T-helper 17 cell (primary cell): ENCODE measurements around the gene EMD. TPM values are rescaled to one million over a fixed set of nuclear protein-coding genes. Genes with fewer than 3 reads are reported as not detected.

ENCODE experiments used
- ATAC-seq: fragments of 150-1000 bp; cut with Tn5 transposase; 2 replicates; pipeline ENCODE4 v1.10.0; 2021; ENCODE audit warnings: mild to moderate bottlenecking, moderate library complexity
- DNase-seq, 3 donors: peaks; one replicate each; pipeline versions ENCODE4 v3.0.0 to v3.0.0-alpha.2; 2020 to 2021
- H3K9me3 ChIP-seq: one replicate; pipeline ENCODE4 v1.7.0; 2013; ENCODE audit warnings: low read length, mild to moderate bottlenecking; ENCODE audit not compliant: control insufficient read depth, poor library complexity, severe bottlenecking
- H3K27ac Mint-ChIP-seq: one replicate; pipeline ENCODE4 v1.8.0; 2022; ENCODE audit warnings: mild to moderate bottlenecking, moderate library complexity, mixed read lengths
- H3K27me3 Mint-ChIP-seq: one replicate; pipeline ENCODE4 v1.8.0; 2022; ENCODE audit warnings: mixed read lengths
- H3K36me3 Mint-ChIP-seq: one replicate; pipeline ENCODE4 v1.8.0; 2022; ENCODE audit warnings: low read depth, mixed read lengths
- H3K4me1 Mint-ChIP-seq: one replicate; pipeline ENCODE4 v1.8.0; 2022; ENCODE audit warnings: mild to moderate bottlenecking, mixed read lengths
- H3K4me3 Mint-ChIP-seq: one replicate; pipeline ENCODE4 v1.8.0; 2022; ENCODE audit warnings: mild to moderate bottlenecking, moderate library complexity, mixed read lengths
- total RNA-seq, 4 donors: library from RNA in 2 of 4; stranded (reverse) in 2 of 4; gene quantifications; one replicate each; pipeline ENCODE4 v1.2.3 and lab custom pipeline; 2022 to 2026

The EMD gene
- total RNA-seq, 2 donors from 2014 or later: 121 to 132 TPM

- peak overlapping the region; percentile 79 for H3K27ac Mint-ChIP-seq
- peak; percentile 63 for ATAC-seq
- no peaks in the 10 kb centered on the region for H3K27me3 Mint-ChIP-seq
Measured at GRCh38 chrX:154411981-154412340, 32.9 kb downstream of the EMD start.

GRCh38 chrX:154412468-154412867 is 33.4 kb downstream of the EMD start:
- peak in 1 of 3 donors; percentile 15 for DNase-seq
- no peaks in the 10 kb centered on the region for H3K9me3 ChIP-seq
- no peaks in the 10 kb centered on the region for H3K27me3 Mint-ChIP-seq
- peak; percentile 66 for ATAC-seq
- peak overlapping the region; percentile 79 for H3K27ac Mint-ChIP-seq
- peak overlapping the region; percentile 82 for H3K4me3 Mint-ChIP-seq
- no peaks in the 10 kb centered on the region for H3K36me3 Mint-ChIP-seq
- H3K4me1 Mint-ChIP-seq: peaks cover 7% of the 10 kb centered on the region

More at GRCh38 chrX:154411981-154412340, 32.9 kb downstream of the EMD start:
- peak overlapping the region; percentile 82 for H3K4me3 Mint-ChIP-seq
- H3K9me3 ChIP-seq: no peaks in the 10 kb centered on the region
- H3K4me1 Mint-ChIP-seq: peaks cover 7% of the 10 kb centered on the region
- no peaks in the 10 kb centered on the region for H3K36me3 Mint-ChIP-seq
- peak in 2 of 3 donors; percentile 20 to 21 for DNase-seq

- H3K27me3 Mint-ChIP-seq: no peaks in the 10 kb centered on the region
- no peaks in the 10 kb centered on the region for H3K9me3 ChIP-seq
- H3K27ac Mint-ChIP-seq: peak overlapping the region; percentile 79
- no peak for ATAC-seq
- peaks cover 7% of the 10 kb centered on the region for H3K4me1 Mint-ChIP-seq
- peak overlapping the region; percentile 82 for H3K4me3 Mint-ChIP-seq
- no peak for DNase-seq
- no peaks in the 10 kb centered on the region for H3K36me3 Mint-ChIP-seq
Measured at GRCh38 chrX:154413142-154413541, 34.0 kb downstream of the EMD start.

DNA sequence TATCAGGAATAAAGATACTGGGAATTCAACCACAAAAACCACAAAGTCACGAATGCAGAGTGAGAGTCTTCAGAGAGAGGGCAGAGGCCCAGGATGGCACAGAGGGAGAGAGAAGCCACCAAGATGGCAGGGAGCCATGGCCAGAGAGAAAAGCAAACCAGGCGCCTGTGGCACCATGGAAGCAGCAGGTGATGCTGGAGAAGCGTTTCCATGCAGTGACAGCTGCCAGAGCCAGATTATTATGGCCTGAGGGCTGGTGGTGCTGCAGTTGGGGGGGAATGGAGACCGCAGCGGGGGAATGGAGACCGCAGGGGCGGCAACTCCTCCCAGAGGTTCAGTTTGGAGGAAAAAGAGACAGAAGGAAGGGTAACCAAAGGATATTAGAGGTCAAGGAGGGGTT is 38.1 kb downstream of the EMD start:
- Mint-ChIP-seq H3K27ac (peak overlapping the region; percentile 68), H3K36me3 (no peaks in the 10 kb centered on the region)

DNA sequence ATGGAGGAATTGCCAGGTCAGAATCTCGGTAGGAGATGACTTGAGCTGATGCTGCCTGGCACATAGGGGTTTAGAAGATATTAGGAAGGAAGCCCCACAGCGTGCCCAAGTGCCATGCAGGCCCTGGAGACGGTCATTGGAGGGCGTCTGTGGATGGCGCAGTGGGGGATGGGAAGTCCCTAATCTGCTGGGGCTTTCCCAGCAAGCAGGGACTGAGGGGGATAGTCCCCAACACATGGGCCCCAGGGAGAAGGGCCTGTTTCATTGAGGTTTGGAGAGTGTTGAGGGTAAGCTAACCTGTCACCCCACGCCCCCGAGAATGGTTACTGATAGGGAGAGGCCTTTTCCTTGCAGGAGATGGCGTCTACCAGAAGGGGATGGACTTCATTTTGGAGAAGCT is 40.1 kb downstream of the EMD start:
- H3K9me3 ChIP-seq: no peaks in the 10 kb centered on the region
- Mint-ChIP-seq H3K4me3 (no peak overlapping the region), H3K27ac (no peak overlapping the region), H3K27me3 (no peaks in the 10 kb centered on the region), H3K36me3 (no peaks in the 10 kb centered on the region), H3K4me1 (peaks cover 2% of the 10 kb centered on the region)
- ATAC-seq (no peak), DNase-seq (no peak)

More for the DNA sequence above, 38.1 kb downstream of the EMD start:
- H3K9me3 ChIP-seq: no peaks in the 10 kb centered on the region
- Mint-ChIP-seq H3K4me3 (no peak overlapping the region), H3K4me1 (peaks cover 4% of the 10 kb centered on the region), H3K27me3 (no peaks in the 10 kb centered on the region)
- ATAC-seq (no peak), DNase-seq (no peak)

DNA sequence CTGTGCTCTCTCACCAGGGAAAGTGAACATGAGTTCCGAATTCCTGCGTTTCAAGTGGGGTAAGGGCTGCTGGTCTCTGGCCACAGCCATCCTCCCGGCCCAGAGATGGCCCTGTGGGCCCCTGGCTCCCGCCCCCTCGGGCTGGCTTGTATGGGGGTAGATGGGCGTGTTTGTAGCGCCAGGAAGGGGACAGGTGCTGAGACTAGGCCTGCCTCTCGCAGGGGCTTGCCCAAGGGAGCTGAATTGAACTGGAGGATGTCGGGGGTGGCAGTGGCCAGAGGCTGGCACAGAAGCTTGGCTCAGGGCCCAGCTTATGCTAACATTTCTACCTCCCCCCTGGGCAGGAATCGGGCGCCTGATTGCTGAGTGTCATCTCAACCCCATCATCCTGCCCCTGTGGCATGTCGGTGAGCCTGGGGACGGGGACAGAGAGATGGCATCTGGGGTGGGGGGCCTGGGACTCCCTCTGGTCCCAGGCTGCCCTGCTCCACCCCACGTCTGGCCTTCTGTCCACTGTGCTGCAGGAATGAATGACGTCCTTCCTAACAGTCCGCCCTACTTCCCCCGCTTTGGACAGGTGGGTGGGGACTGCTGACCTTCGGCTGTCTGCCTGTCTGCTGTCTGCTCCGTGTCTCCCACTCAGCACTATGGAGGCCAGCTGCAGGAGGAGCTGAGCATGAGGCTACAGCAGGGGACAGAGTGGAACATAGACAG is 40.8 kb downstream of the EMD start:
- ATAC-seq (no peak), DNase-seq (no peak)
- H3K4me1 Mint-ChIP-seq: peaks cover 2% of the 10 kb centered on the region

GRCh38 chrX:154420402-154420756 is 41.3 kb downstream of the EMD start:
- no peak for ATAC-seq
- Mint-ChIP-seq H3K36me3 (no peaks in the 10 kb centered on the region), H3K4me3 (no peak overlapping the region), H3K4me1 (peaks cover 2% of the 10 kb centered on the region), H3K27ac (no peak overlapping the region), H3K27me3 (no peaks in the 10 kb centered on the region)
- no peak for DNase-seq
- no peaks in the 10 kb centered on the region for H3K9me3 ChIP-seq

More for the DNA sequence above, 40.8 kb downstream of the EMD start:
- H3K4me3 Mint-ChIP-seq: no peak overlapping the region
- no peak overlapping the region for H3K27ac Mint-ChIP-seq
- H3K27me3 Mint-ChIP-seq: no peaks in the 10 kb centered on the region
- no peaks in the 10 kb centered on the region for H3K36me3 Mint-ChIP-seq
- no peaks in the 10 kb centered on the region for H3K9me3 ChIP-seq

- Mint-ChIP-seq H3K4me1 (peaks cover 20% of the 10 kb centered on the region), H3K27ac (peak overlapping the region; percentile 51), H3K27me3 (no peaks in the 10 kb centered on the region), H3K36me3 (no peaks in the 10 kb centered on the region), H3K4me3 (no peak overlapping the region)
- ATAC-seq: no peak
- H3K9me3 ChIP-seq: no peaks in the 10 kb centered on the region
- no peak for DNase-seq
Measured at GRCh38 chrX:154426916-154427770, 48.0 kb downstream of the EMD start.

DNA sequence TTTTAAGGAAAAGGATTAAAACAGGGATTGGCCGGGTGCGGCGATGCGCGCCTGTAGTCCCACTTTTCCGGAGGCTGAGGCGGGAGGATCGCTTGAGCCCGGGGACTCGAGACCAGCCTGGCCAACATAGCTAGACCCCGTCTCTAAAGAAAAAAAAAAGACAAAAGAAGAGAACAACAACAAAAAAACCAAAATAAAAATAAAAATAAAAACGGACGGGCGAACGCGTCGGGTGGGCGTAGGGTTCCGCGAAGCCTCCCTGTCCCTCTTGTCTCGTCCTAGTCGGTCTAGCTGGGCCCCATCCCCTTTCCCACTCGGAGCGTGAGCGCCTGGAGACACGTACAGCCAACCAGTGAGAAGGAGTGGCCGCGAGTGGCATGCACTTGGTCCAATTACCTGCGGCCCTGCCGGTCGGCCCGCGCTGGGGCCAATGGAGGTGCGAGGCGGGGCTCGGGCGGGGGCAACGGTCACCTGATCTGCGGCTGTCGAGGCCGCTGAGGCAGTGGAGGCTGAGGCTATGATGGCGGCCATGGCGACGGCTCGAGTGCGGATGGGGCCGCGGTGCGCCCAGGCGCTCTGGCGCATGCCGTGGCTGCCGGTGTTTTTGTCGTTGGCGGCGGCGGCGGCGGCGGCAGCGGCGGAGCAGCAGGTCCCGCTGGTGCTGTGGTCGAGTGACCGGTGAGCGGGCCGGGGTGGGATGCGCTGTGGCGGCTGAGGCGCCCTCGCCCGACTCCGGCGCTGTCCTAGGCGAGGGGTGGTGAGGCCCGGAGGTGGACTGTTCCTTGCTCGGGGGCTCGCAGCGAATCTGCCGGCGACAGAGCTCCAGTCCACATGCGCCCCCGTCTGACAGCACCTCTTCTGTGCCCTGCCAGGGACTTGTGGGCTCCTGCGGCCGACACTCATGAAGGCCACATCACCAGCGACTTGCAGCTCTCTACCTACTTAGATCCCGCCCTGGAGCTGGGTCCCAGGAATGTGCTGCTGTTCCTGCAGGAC is 49.4 kb downstream of the EMD start, which contains the start of gene ATP6AP1:
Gene ATP6AP1 (plus strand): TSS at position 502 of the 996 bp plus-strand sequence. CDS start 16 bp downstream, at position 518.
- H3K9me3 ChIP-seq: no peaks in the 10 kb centered on the region
- ATAC-seq (peak; percentile 98), DNase-seq (peak; percentile 76 to 82 (median 78))
- peak within 1 kb of the TSS; percentile 87 for H3K4me3 Mint-ChIP-seq
- H3K36me3 Mint-ChIP-seq: no peaks in the 10 kb centered on the region
- peak within 1 kb of the TSS; percentile 90 for H3K27ac Mint-ChIP-seq
- no peaks in the 10 kb centered on the region for H3K27me3 Mint-ChIP-seq
- H3K4me1 Mint-ChIP-seq: peaks cover 20% of the 10 kb centered on the region

- ATAC-seq: no peak
- Mint-ChIP-seq H3K36me3 (no peaks in the 10 kb centered on the region), H3K4me3 (peak overlapping the region; percentile 87), H3K27ac (peak overlapping the region; percentile 63), H3K27me3 (no peaks in the 10 kb centered on the region), H3K4me1 (peaks cover 18% of the 10 kb centered on the region)
- no peak for DNase-seq
- H3K9me3 ChIP-seq: no peaks in the 10 kb centered on the region
Measured at GRCh38 chrX:154429711-154430110, 50.6 kb downstream of the EMD start.

DNA sequence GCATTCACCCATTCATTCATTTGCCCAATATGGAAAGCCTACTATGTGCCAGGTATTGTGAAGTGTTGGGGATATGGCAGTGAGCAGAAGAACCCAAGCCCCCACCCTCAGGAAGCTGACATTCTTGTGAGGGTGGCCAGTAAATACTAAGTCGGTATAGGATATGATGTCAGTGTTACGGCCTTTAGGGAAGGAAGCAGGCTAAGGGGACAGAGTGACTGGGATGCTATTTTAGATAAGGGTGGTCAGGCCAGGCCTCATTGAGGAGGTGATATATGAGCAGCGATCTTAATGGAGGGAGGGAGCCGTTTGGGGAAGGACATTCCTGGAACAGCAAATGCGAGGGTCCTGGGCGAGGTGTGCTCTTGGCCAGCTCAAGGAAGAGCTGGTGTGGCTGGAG is 51.4 kb downstream of the EMD start:
- no peak for DNase-seq
- Mint-ChIP-seq H3K36me3 (no peaks in the 10 kb centered on the region), H3K27me3 (no peaks in the 10 kb centered on the region), H3K4me3 (peak overlapping the region; percentile 65), H3K4me1 (peaks cover 18% of the 10 kb centered on the region), H3K27ac (peak overlapping the region; percentile 66)
- ATAC-seq: no peak
- no peaks in the 10 kb centered on the region for H3K9me3 ChIP-seq

- Mint-ChIP-seq H3K4me3 (peak overlapping the region; percentile 65), H3K36me3 (no peaks in the 10 kb centered on the region), H3K27ac (peak overlapping the region; percentile 66), H3K4me1 (peaks cover 18% of the 10 kb centered on the region), H3K27me3 (no peaks in the 10 kb centered on the region)
- H3K9me3 ChIP-seq: no peaks in the 10 kb centered on the region
- ATAC-seq: no peak
- no peak for DNase-seq
Measured at GRCh38 chrX:154430916-154431315, 51.8 kb downstream of the EMD start.
